GM18907 (cell line): Measurements from ENCODE around the gene SETD4.
"Not testable (repeated sequence)": the region's sequence is repeated elsewhere in the genome, so short reads cannot be mapped to it uniquely, and the experiment has no call there.

ENCODE experiments used
- ATAC-seq: cut with Tn5 transposase; IDR thresholded peaks from one replicate; pipeline ENCODE4 v1.9.1; 2021; ENCODE audit warnings: mild to moderate bottlenecking, moderate library complexity; ENCODE audit not compliant: unreplicated experiment

Gene SETD4, protein sequence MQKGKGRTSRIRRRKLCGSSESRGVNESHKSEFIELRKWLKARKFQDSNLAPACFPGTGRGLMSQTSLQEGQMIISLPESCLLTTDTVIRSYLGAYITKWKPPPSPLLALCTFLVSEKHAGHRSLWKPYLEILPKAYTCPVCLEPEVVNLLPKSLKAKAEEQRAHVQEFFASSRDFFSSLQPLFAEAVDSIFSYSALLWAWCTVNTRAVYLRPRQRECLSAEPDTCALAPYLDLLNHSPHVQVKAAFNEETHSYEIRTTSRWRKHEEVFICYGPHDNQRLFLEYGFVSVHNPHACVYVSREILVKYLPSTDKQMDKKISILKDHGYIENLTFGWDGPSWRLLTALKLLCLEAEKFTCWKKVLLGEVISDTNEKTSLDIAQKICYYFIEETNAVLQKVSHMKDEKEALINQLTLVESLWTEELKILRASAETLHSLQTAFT

DNA sequence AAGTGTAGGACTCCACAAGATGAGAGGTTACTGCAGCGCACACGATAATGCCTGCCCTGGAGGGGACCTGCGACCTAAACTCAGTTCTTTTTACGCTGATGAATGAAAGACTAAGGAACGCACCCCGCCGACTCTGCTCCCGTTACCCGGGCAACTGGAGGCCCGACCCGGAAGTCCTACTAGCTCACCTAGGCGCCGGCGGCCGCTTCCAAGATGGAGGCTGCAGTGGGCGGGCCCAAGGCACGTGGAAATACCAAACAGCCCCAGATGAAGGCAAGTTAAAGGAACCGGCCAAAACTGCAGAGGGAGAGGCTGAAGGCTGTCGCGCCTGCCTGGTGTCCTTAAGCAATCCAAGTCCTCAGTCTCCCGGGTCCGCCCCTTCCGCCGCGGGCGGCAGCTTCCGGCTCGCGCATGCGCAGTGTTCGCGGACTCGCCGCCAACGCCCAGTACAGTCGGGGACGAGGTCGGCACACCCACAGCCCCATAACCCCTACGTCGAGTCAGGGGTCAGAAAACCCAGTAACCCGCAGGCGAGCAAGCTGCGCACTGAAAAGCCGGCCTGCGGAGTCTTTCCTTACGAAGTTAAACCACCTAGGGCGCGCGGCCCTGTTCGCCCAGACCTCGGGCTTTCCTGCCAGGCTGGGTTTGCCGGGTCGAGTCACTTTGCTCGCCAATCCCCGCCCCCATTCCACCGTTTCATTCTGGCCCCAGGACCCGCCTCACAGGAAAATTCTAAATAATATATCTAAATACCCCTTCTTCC, at the start of gene SETD4:
Gene SETD4 (minus strand): TSS at position 368 of the 763 bp plus-strand sequence. CDS start 1,638 bp downstream, outside the sequence.
- ATAC-seq = peak; percentile 89

DNA sequence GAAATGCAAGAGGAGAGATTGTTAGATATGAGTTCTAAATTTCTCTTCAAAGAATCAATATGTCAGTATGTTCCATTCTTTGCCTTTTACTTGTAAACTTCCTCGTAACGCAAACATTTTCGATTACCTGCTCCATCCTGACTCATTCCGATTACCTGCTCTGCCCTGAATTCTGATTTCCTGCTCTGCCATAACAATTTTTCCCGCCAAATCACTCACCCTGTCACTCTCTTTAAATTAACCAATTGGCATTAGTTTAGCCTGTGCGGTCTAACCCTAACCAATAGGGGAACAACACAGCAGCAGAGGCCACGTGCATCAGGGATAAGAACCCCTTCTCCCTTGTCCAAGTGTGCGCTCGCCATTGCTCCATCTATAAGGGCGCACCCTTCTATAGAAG, 49.5 kb upstream of the SETD4 start:
- ATAC-seq = no peak

DNA sequence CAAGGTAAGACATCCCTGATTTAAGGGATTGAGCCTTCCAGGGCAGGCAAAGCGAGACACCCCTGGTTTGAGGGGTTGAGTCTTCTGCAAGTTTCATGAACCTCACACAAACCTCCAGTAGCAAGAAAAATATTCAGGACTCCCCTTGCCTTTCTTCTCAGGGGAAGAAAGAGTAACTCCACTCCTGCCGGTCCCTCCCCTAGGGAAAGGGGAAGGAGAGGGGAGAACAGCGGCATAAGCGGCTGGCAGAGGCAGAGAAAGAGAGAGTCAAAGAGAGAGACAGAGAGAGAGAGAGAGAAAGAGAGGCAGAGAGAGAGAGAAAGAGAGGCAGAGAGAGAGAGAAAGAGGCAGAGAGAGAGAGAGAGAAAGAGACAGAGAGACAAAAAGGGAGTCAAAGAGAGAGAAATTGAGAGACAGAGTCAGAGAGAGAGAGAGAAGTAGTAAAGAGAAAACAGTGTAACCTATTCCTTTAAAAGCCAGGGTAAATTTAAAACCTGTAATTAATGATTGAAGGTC, 45.1 kb upstream of the SETD4 start:
- ATAC-seq = no peak

DNA sequence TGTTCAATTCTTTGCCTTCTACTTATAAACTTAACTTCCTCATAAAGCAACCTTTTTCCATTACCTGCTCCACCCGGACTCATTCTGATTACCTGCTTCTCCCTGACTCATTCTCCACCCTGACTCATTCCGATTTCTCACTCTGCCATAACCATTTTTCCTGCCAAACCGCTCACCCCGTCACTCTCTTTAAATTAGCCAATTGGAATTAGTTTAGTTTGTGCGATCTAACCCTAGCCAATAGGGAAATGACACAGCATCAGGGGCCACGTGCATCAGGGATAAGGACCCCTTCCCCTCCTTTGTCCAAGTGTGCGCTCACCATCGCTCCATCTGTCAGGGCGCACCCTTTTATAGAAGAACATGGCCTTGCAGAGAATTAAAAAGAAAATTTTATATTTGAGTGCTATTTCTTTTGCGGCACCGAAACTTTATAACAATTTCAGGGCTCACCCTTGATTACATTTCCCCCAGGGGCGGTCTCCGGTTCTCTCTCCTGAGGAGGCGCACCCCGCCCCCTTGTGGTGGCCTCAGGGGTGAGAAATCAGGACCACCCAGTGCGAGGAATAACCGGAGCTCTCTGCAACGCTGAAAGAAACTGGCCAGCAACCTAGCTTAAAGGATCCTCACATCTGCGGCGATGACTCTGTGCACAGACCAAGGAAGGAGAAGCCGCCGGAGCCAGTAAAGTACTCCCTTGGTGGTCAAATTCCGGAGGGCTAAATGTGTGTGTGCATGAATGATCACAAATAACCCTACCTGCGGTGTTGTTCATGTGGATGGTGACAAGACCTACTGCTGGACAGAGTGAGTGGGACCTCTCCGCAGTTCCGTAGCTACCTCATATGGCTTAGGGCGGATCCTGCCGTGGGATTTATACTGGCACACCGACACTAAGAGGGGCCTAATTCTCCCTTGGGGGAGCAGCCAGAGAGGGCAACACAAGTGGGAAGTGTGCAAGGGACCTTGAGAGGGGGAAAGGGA, 44.3 kb upstream of the SETD4 start:
- no peak for ATAC-seq

DNA sequence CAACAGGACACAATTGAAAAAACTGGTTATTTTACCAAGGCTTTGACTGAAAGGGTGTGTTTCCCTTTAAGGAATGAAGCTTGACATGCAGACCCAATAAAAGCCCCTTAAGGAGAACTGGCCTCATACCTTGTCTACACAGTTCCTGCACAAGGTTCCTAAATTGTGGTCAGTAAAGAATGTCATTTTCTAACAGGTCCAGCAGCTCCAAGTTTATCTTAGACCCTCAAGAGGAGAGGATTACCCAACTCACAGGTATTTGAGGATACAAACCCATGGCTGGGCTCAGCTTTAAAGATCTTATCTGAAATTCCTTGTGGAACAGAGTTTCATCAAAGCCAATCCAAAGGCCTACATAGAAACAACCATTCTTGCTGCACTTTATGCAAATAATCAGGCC, 43.1 kb upstream of the SETD4 start:
- ATAC-seq = no peak

DNA sequence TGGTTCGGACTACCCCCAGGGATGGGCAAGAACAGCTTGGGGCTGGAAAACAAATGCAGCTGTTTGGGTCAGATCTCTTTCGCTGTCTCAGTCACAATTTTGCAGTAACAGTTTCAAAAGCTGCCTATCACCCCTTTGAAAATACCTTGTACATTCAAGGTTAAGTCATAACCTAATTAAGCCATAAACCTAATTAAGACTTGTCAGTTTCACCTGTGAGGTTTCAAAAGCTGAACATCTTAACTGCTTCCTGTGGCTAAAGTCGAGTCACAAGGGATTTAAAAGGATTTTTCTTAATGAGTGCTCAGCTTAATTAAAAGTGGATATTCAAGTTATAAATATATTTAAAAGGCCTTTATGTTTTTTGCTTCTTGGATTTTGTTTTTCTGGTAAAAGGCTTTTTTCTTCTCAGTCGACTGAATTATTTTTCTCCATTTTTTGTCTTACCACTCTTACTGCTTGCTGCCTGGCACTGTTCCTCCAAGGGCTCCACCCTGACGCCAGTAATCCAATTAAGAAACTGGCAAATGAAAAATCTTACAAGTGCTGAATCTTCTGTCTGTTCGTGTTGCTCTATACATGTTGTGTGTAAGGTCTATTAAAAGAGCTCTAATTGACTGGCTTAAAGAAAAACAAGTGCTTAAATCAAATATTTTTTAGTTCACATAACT, 40.8 kb upstream of the SETD4 start:
- ATAC-seq = no peak

DNA sequence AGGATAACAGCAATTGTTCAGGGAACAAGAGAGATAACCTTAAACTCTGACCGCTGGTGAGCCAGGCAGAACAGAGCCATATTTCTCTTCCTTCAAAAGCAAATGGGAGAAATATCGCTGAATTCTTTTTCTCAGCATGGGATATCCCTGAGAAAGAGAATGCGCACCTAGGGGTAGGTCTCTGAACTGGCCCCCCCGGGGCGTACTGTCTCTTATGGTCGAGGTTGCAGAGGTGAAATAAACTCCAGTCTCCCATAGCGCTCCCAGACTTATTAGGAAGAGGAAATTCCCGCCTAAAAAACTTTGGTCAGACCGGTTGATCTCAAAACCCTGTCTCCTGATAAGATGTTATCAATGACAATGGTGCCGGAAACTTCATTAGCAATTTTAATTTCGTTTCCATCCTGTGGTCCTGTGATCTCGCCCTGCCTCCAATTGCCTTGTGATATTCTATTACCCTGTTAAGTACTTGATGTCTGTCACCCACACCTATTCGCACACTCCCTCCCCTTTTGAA, 39.4 kb upstream of the SETD4 start:
- ATAC-seq = not testable (repeated sequence)

DNA sequence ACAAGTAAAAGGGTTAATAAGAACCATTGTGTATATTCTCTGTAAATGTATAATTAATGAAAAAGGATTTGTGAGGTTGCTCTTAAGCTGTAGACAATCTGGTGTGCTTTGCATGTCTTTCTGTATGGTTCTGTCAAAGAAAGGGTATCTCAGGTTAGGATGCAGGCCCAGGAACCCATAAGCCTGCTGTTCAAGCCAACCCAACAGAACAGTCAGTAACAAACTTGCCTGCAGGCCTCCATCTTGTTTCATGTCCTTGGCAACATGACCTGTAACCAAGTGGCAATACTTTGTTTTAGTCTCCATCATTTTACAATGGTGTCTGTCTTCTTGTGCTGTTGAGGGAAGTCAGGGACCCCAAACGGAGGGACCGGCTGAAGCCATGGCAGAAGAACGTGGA, 38.7 kb upstream of the SETD4 start:
- ATAC-seq = no peak

DNA sequence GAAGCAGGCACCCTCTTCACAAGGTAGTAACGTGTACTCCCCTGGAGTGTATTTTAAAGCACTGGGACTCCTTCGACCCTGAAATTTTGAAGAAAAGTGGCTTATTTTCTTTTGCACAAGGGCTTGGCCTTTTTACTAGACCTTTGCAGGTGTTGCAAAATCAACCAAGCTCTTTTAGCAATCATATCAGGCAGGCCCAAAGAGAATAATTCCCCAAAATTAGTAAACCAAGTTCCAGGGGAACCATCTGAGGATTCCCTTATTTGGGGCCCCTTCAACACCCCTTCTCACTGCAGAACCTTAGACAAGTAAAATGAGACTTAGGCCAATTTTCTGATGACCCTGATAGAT, 37.8 kb upstream of the SETD4 start:
- ATAC-seq = no peak

DNA sequence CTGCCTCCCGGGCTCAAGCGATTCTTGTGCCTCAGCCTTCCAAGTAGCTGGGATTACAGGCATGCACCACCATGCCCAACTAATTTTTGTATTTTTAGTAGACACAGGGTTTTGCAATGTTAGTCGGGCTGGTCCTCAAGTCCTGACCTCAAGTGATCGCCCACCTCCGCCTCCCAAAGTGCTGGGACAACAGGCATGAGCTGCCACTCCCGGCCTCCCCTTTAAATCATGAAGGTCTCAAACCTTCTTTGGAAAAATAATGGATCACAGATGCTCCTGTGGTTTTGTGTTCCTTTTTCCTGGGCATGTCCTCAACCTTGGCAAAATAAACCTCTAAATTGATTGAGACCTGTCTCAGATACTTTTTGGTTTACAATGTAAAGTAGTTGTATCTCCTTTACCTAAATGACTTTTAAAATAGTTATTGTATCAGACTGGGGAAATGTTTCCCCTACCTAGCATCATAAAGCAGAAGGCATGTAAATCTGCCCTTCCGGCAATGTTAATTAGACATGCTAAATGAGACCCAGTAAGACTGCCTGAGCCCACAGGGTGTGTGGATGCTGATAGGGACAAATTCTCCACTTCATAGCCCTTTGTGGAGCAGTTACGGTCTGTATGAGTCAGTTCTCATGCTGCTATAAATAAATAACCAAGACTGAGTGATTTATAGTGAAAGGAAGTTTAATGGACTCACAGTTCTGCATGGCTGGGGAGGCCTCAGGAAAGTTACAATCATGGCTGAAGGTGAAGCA, 37.3 kb upstream of the SETD4 start:
- ATAC-seq = peak; percentile 59

DNA sequence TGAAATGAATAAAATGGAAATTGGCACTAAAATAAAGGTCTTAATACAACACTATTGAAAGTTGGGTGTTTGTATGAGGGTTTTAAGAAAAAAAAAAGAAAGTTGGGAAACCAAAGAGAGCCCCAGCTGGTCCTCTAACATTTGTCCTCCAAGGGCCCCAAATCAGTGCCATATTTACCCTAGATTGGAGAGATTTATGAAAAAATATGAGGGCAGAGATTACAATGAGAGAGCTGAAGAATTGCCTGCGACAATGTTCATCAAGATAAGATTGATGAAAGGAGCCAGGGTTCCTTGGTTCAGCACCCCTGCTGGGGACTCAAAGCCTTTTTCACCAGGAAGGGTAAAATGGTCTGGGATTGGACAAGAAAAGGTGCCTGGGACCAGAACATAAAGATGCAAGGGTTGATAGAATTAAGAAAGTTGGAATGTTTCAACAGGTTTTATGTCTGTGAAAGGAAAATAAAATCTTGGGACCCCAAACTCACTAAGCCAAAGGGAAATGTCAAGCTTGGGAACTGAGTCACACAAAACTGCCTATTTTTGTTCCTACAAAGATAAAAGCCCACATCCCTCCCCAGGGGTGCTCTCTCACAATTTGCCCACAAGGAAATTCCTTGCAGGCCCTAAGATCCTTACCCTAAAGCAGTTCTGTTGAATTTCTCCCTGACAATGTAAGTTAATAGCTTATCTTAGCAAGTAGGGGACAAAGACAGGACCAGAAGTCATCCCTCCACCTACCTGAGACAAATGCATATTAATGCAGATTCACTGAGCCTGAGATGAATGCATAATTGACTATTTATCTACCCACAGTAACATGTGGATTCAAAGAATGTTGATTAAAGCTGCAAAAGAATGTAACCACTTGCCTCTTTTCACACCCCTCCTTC, 36.3 kb upstream of the SETD4 start:
- no peak for ATAC-seq

DNA sequence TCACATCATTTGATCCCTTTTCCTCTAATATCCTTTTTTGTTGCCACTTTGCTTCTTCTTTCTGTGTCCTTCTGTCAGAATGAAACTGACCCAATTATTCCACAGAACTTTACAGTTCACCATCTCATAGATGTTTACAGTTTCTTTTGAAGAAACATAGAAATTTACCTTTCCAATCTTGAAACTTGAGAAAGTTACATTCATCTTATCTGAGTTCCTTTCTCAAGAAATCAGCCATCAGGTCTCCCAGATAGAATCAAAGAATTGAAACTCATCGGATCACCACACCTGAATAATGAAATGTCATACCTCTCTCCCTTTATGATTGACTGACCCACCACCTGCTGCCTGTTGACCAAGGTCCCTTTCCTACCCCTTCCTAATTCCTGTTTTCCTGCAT, 33.2 kb upstream of the SETD4 start:
- ATAC-seq = no peak

DNA sequence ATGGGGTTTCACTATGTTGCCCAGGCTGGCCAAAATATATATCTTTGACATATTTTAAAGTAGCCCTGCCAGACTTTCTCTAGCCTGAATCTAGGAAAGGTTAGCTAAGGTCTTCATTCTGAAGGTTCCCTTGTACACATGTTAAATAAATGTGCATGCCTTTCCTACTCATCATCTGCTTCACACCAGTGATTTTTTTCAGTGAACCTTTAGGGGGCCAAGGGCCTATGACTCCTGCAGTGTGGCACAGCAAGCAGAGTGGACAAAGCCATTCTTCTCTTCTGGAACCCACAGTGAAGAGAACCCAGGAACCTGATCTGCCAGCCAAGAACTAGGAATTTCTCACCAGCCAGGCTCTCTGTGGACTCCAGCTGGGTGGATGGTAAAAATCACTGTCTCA, 32.4 kb upstream of the SETD4 start:
- ATAC-seq = no peak

DNA sequence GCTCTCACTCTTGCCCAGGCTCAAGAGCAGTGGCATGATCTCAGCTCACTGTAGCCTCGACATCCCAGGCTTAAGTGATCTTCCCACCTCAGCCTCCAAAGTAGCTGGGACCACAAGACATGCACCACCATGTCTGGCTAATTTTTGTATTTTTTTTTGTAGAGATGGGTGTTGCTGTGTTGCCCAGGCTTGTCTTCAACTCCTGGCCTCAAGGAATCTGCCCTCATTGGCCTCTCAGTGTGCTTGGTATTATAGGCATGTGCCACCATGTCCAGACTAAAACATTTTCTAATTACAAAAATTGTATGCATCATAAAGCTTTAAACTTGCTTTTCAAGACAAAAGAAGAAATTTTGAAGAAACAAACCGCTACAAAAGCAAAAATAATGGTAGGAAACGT, 29.6 kb upstream of the SETD4 start:
- no peak for ATAC-seq

DNA sequence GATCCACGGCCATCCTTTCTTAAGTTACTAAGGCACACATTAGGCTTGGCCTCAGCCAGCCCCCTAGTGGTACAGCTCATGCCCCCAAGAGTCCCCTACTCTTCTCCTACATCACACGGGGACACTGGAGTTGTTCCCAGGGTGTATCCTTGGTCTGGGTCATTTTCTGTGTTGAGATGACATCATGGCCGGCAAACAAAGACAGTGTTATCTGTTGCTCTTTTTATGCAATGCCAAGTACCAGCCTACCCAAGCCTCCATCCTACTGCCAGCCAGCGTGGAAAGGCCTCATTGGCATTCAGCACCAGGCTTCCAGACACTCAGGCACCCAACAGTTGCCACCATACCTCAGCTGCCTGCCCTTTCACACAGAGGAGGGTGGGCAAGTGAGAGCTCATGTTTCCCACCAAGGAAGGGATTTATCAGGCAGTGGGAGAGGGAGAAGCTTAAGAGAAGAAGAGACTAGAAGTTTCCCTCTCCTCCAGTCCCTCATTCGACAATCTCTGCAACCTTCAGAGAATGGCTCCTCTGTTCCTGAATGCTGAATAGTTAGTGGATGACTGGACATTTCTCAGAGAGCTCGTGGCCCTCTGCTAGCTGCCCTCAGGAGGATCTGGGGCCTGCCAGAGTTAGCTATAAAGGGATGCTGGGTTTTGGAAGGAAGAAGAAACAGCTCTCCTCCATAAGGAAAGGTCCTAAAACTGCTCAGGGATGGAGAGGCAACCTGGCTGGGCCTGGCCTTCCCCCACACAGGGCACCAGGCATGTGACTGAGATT, 27.2 kb upstream of the SETD4 start:
- no peak for ATAC-seq

DNA sequence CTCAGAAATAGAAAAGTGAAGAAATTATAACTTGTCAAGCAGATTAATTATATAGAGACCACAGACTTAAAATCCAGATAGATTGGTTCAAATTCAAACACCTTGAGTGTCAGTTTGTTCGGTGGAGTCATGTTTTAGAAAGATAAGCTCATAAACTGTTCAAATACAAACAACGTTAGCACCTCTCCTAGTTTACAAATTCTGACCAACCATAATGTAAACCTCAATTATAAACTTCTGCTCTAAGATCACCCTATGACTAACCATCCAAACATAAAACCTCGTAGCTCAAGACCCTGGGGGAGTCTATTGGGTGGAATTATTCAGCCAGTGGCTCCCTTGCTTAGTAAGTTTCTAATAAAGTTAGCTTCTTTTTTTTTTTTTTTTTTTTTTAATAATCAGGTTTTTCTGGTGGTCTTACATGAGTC, 21.9 kb upstream of the SETD4 start:
- ATAC-seq = no peak

DNA sequence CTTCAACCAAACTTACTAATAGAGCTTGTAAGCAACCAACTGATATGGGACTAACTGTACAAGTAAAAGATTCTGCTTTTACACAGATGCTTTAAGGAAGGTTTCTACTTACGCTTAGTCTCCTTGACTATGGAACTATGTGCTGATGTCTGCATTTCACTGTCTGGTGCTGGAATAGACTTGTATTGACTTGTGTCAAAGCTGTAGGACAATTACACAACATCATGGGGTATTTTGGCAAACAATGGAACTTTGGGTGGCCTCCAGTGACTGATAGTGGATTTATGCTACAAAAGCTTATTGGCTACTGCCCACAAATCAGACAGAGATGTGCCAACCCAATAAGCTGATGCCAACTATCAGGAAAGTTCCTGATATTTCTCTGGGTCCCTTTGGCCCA, 20.1 kb upstream of the SETD4 start:
- ATAC-seq = no peak

DNA sequence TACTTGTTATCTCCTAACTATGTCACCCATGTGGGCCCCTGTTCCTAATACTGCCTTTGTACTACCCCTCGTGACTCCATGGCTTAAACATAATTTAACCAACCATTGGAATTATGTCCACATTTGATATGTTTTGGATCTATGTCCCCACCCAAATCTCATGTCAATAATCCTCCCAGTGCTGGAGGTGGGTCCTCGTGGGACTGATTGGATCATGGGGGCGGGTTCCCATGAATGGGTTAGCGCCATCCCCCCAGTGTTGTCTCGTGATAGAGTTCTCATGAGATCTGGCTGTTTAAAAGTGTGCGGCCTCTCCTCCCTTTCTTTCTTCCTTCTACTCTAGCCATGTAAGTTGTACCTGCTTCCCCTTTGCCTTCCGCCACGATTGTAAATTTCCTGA, 19.3 kb upstream of the SETD4 start:
- no peak for ATAC-seq
